ENCODE results near the gene ANGPTL2.

- no peak for TF ChIP-seq POLR2A (IDR thresholded peaks at IDR 0.05; ENCODE audit: low read length)
- no peak for TF ChIP-seq GATA1 (IDR thresholded peaks at IDR 0.05; ENCODE audit: low read depth, low read length)
Measured at GRCh38 chr9:127039492-127039891, 82.9 kb downstream of the ANGPTL2 start.

Data from erythroblast (primary cell).